Measurements from ENCODE around the gene FOXL3.

DNA sequence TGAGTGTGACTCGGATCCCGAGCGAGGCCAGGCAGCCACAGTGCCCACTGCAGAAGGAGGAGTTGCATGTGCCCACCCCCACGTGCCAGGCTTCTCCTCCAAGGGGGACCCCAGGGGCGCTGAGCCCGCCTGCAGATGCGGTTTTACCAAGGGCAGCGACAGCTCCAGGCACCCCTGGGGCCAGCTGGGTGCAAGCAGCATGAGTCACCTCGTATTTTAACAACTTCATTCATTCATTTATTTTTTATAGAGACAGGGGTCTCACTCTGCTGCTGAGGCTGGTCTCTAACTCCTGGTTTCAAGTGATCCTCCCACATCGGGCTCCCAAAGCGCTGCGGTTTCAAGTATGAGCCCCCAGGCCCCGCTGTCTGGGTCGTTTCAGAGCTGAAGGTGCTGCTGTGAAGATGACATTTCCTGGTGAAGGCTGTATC lies 1.3 kb upstream of the FOXL3 start:
- TF ChIP-seq, protein P1, sequence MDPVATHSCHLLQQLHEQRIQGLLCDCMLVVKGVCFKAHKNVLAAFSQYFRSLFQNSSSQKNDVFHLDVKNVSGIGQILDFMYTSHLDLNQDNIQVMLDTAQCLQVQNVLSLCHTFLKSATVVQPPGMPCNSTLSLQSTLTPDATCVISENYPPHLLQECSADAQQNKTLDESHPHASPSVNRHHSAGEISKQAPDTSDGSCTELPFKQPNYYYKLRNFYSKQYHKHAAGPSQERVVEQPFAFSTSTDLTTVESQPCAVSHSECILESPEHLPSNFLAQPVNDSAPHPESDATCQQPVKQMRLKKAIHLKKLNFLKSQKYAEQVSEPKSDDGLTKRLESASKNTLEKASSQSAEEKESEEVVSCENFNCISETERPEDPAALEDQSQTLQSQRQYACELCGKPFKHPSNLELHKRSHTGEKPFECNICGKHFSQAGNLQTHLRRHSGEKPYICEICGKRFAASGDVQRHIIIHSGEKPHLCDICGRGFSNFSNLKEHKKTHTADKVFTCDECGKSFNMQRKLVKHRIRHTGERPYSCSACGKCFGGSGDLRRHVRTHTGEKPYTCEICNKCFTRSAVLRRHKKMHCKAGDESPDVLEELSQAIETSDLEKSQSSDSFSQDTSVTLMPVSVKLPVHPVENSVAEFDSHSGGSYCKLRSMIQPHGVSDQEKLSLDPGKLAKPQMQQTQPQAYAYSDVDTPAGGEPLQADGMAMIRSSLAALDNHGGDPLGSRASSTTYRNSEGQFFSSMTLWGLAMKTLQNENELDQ (tag by site-specific recombination; IDR thresholded peaks at IDR 0.05; ENCODE audit: low read depth), result no peak
- TF ChIP-seq, protein P2, sequence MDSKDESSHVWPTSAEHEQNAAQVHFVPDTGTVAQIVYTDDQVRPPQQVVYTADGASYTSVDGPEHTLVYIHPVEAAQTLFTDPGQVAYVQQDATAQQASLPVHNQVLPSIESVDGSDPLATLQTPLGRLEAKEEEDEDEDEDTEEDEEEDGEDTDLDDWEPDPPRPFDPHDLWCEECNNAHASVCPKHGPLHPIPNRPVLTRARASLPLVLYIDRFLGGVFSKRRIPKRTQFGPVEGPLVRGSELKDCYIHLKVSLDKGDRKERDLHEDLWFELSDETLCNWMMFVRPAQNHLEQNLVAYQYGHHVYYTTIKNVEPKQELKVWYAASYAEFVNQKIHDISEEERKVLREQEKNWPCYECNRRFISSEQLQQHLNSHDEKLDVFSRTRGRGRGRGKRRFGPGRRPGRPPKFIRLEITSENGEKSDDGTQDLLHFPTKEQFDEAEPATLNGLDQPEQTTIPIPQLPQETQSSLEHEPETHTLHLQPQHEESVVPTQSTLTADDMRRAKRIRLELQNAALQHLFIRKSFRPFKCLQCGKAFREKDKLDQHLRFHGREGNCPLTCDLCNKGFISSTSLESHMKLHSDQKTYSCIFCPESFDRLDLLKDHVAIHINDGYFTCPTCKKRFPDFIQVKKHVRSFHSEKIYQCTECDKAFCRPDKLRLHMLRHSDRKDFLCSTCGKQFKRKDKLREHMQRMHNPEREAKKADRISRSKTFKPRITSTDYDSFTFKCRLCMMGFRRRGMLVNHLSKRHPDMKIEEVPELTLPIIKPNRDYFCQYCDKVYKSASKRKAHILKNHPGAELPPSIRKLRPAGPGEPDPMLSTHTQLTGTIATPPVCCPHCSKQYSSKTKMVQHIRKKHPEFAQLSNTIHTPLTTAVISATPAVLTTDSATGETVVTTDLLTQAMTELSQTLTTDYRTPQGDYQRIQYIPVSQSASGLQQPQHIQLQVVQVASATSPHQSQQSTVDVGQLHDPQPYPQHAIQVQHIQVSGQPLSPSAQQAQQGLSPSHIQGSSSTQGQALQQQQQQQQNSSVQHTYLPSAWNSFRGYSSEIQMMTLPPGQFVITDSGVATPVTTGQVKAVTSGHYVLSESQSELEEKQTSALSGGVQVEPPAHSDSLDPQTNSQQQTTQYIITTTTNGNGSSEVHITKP (tag by site-specific recombination; IDR thresholded peaks at IDR 0.05), result no peak
- TF ChIP-seq ZNF529 (tag by site-specific recombination; IDR thresholded peaks at IDR 0.05; ENCODE audit: insufficient replicate concordance) (no peak), ZNF513 (tag by site-specific recombination; IDR thresholded peaks at IDR 0.05) (no peak), ZNF792 (tag by site-specific recombination; IDR thresholded peaks at IDR 0.05) (no peak), ZNF175 (tag by site-specific recombination; IDR thresholded peaks at IDR 0.05) (no peak), ZNF777 (tag by site-specific recombination; IDR thresholded peaks at IDR 0.05; ENCODE audit: borderline replicate concordance) (no peak), CTCF (tag by site-specific recombination; IDR thresholded peaks at IDR 0.05) (no peak), ZBTB21 (tag by site-specific recombination; IDR thresholded peaks at IDR 0.05) (no peak), ZNF449 (tag by site-specific recombination; IDR thresholded peaks at IDR 0.05) (no peak), REST (tag by site-specific recombination; IDR thresholded peaks at IDR 0.05) (no peak), MEIS1 (CRISPR knock-in tag; IDR thresholded peaks at IDR 0.05; ENCODE audit: borderline replicate concordance) (no peak)
